Suprapubic skin (tissue), 3 donors: ENCODE data around the gene MED13L.

Experiments
- EP300 ChIP-seq: sonication (generic); formaldehyde crosslinking; IDR thresholded peaks from one replicate; pipeline ENCODE4 v1.6.1; 2017; ENCODE audit warnings: antibody characterized with exemption
- POLR2A ChIP-seq, 2 donors: fragments of 450-650 bp; IDR thresholded peaks; one replicate each; pipeline ENCODE4 v1.6.1; 2017; ENCODE audit warnings: antibody characterized with exemption in 2 of 2, mild to moderate bottlenecking in 2 of 2, moderate library complexity in 2 of 2
- TF ChIP-seq, protein P1 (sequence below), 2 donors: fragments of 200-600 bp in 1 of 2; fragments of 450-650 bp in 1 of 2; sonication (generic) in 1 of 2; IDR thresholded peaks; one replicate each; pipeline ENCODE4 v1.5.1; 2016 to 2019; ENCODE audit warnings: antibody characterized with exemption in 2 of 2, mild to moderate bottlenecking in 1 of 2, moderate library complexity in 1 of 2

DNA sequence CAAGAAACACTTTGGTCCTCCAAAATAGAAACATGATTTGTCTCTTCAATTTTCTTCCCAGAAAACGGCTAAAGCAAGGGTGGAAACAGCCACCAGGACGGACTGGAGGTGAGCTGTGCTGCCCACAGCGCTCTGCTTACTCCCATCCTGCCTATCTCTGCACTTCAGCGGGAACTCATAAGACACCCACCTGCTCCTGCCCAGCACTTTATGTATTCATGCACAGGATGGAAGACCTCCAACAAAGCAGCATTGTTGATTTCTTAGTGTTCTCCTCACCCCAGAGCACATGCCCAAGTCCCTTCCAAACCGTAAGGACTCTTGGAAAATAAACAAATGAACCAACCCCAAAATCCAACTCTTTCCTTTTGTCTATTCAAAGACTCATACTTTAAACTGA lies 277.2 kb downstream of the MED13L start:
- TF ChIP-seq POLR2A (IDR thresholded peaks at IDR 0.05) = no peak
- TF ChIP-seq, protein P1, sequence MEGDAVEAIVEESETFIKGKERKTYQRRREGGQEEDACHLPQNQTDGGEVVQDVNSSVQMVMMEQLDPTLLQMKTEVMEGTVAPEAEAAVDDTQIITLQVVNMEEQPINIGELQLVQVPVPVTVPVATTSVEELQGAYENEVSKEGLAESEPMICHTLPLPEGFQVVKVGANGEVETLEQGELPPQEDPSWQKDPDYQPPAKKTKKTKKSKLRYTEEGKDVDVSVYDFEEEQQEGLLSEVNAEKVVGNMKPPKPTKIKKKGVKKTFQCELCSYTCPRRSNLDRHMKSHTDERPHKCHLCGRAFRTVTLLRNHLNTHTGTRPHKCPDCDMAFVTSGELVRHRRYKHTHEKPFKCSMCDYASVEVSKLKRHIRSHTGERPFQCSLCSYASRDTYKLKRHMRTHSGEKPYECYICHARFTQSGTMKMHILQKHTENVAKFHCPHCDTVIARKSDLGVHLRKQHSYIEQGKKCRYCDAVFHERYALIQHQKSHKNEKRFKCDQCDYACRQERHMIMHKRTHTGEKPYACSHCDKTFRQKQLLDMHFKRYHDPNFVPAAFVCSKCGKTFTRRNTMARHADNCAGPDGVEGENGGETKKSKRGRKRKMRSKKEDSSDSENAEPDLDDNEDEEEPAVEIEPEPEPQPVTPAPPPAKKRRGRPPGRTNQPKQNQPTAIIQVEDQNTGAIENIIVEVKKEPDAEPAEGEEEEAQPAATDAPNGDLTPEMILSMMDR (IDR thresholded peaks at IDR 0.05) = no peak
- TF ChIP-seq EP300 = no peak
